PC-9 (cell line): Measurements from ENCODE around the gene EYA2.

Experiments
- CTCF ChIP-seq: fragments of 200-600 bp; sonication (generic); conservative IDR thresholded peaks from 2 replicates; pipeline ENCODE4 v1.6.1; 2017; ENCODE audit warnings: mixed run types, antibody characterized with exemption, mild to moderate bottlenecking, moderate library complexity
- EZH2 ChIP-seq: fragments of 200-600 bp; sonication (generic); IDR thresholded peaks from 2 replicates; pipeline ENCODE4 v1.8.0; 2017; ENCODE audit warnings: antibody characterized with exemption, low read depth

DNA sequence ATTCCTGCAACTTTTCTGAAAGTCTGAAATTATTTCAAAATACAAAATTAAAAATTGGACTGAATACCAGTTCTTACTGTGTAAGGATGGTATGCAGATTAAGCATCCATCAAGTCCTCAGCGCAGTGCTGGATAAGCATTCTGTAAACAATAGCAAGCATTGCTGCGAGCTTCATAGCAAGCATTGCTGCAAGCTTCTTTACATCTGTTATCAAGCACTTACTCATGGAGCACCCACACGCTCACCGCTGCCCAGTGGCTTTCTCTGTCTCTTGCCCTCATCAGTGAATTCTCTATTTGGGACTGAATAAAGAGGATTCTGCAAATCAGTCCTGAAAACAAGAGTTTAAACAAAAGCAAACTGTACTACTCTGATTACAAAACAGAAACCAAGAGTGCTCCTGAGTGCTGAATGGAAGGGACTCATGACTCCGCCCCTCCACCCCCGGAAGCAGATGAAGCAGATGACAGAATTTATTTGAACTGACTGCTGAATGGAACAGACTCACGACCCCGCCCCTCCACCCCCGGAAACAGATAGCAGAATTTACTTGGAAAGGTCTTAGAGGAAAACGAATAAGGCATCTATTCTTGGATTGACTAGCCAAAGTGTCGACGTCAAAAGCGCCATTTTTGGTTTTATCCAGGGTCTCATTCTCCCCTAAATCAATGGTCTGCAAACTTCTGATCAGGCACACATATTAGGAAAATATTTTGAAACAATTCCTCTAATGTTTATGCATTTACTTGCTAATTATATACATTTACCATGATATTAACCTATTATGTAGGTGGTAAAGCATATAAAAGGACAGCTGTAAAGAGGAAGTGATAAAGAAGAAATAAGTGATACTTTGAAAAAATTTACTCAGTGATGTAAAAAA lies 22.1 kb upstream of the EYA2 start:
- TF ChIP-seq CTCF (no peak), EZH2 (no peak)
